Caco-2 (cell line): ENCODE results near the gene DUSP6. TPM values are rescaled to one million over a fixed set of nuclear protein-coding genes. Genes with fewer than 3 reads are reported as not detected.

Source experiments
- BruUV-seq: library from RNA; stranded (reverse); fragments of 400-500 nt; replicated peaks from 2 replicates; lab custom pipeline; 2021; lab: Mats Ljungman, UMichigan
- CTCF ChIA-PET: fragments of 300-600 bp; sonication (Branson Sonifier 250); formaldehyde crosslinking; loops from one replicate; lab custom pipeline; 2022; ENCODE audit warnings: antibody characterized with exemption; lab: Charles Lee
- POLR2A ChIA-PET: fragments of 300-600 bp; sonication (Branson Sonifier 250); formaldehyde crosslinking; loops from one replicate; lab custom pipeline; 2022; ENCODE audit warnings: antibody characterized with exemption; lab: Charles Lee
- DNase-seq, 2 experiments: peaks; one replicate each; pipeline versions ENCODE4 v3.0.0 to v3.0.0-alpha.2; 2020 to 2022
- H3K27me3 ChIP-seq: replicated peaks from 2 replicates; pipeline ENCODE4 v1.6.0; 2011; ENCODE audit warnings: low read length; ENCODE audit not compliant: control insufficient read depth, insufficient read depth
- H3K36me3 ChIP-seq: 2 replicates; pipeline ENCODE4 v1.5.1; 2011; ENCODE audit warnings: low read length; ENCODE audit not compliant: control insufficient read depth, insufficient read depth
- H3K4me1 ChIP-seq: fragments of 250-450 bp; sonication (Bioruptor Pico); 2 replicates; pipeline ENCODE4 v1.5.1; 2020; ENCODE audit warnings: mild to moderate bottlenecking
- H3K4me3 ChIP-seq: 2 replicates; pipeline ENCODE4 v1.5.1; 2011; ENCODE audit warnings: low read depth, mild to moderate bottlenecking, control low read depth, low read length
- H3K9me3 ChIP-seq: fragments of 250-450 bp; sonication (Bioruptor Pico); 2 replicates; pipeline ENCODE4 v1.5.1; 2020; ENCODE audit warnings: mild to moderate bottlenecking, moderate library complexity
- H3K27ac Mint-ChIP-seq: one replicate; pipeline ENCODE4 v1.8.0; 2022; ENCODE audit warnings: mixed read lengths; ENCODE audit not compliant: unreplicated experiment
- H3K27me3 Mint-ChIP-seq: one replicate; pipeline ENCODE4 v1.8.0; 2022; ENCODE audit warnings: mixed read lengths; ENCODE audit not compliant: insufficient read depth, unreplicated experiment
- H3K36me3 Mint-ChIP-seq: one replicate; pipeline ENCODE4 v1.8.0; 2022; ENCODE audit warnings: mild to moderate bottlenecking, mixed read lengths; ENCODE audit not compliant: insufficient read depth, unreplicated experiment
- H3K4me1 Mint-ChIP-seq: one replicate; pipeline ENCODE4 v1.8.0; 2022; ENCODE audit warnings: low read depth, mixed read lengths; ENCODE audit not compliant: unreplicated experiment
- H3K4me3 Mint-ChIP-seq: one replicate; pipeline ENCODE4 v1.8.0; 2022; ENCODE audit warnings: mild to moderate bottlenecking, moderate library complexity, mixed read lengths; ENCODE audit not compliant: unreplicated experiment
- H3K9me3 Mint-ChIP-seq: one replicate; pipeline ENCODE4 v1.8.0; 2022; ENCODE audit warnings: mixed read lengths; ENCODE audit not compliant: unreplicated experiment
- CTCF ChIP-seq, 2 experiments: fragments of 200-600 bp in 1 of 2; IDR thresholded peaks; 1 replicate in 1 of 2; 2 replicates in 1 of 2; pipeline versions ENCODE4 v1.5.1 to v1.8.0; 2011 to 2022; ENCODE audit warnings: antibody characterized with exemption in 1 of 2, control low read depth in 1 of 2, inconsistent platforms in 1 of 2, low read depth in 1 of 2, low read length in 1 of 2, mild to moderate bottlenecking in 1 of 2, moderate library complexity in 1 of 2; ENCODE audit not compliant: insufficient read depth in 1 of 2, severe bottlenecking in 1 of 2, unreplicated experiment in 1 of 2
- intact Hi-C: fragments of 100-400 bp; cut with micrococcal nuclease; formaldehyde crosslinking; loops from one replicate; pipeline ENCODE4 v1.10.0; 2022; ENCODE audit not compliant: unreplicated experiment
- total RNA-seq: library from RNA; stranded (reverse); gene quantifications from 2 replicates; pipeline ENCODE4 v1.2.3, GENCODE V29; 2022

Gene DUSP6
- total RNA-seq, 1 experiment from 2014 or later = 22.4 TPM

DNA sequence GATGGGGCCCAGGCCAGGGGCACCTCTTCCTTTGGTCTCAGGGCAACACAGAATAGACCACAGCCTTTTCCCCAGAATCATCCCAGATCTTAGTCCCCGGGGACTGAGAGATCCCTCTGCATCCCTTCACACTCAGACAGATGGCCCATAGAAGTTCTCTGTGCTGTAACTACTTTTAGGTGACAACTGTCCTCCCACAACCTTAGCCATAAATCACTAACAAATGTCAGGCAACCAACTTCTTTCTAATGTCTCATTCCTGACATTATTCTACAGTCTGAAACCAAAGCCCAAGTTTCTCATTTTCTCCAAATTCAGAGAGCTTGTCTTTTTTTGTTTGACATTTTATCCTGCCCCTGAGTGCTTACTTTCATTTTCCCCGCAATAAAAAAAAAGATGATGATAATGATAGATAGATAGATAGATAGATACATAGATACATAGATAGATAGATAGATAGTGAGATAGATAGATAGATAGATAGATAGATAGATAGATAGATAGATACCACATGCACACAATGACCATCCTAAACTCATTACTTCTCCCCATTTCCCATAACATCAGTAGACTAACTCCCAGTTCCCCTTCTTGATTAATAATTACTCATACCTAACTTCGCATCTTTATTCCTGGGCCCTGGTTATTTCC is 28.6 kb downstream of the DUSP6 start:
- no peak for DNase-seq
- CTCF ChIA-PET = no interaction called here
- no peaks in the 10 kb centered on the region for H3K27me3 ChIP-seq
- H3K4me3 Mint-ChIP-seq = no peak overlapping the region
- POLR2A ChIA-PET = no interaction called here
- intact Hi-C loops = no loop called here
- TF ChIP-seq CTCF (IDR thresholded peaks at IDR 0.05; ENCODE audit: insufficient read depth in 1 of 2, low read depth in 1 of 2, low read length in 1 of 2, severe bottlenecking in 1 of 2, unreplicated experiment in 1 of 2) = no peak
- H3K9me3 Mint-ChIP-seq = no peaks in the 10 kb centered on the region
- peaks cover 31% of the 10 kb centered on the region for H3K4me1 Mint-ChIP-seq
- no peaks in the 10 kb centered on the region for H3K36me3 ChIP-seq
- no TSS peak for BruUV-seq
- no peak overlapping the region for H3K27ac Mint-ChIP-seq
- H3K27me3 Mint-ChIP-seq = no peaks in the 10 kb centered on the region
- H3K4me3 ChIP-seq = no peak overlapping the region
- peaks cover 31% of the 10 kb centered on the region for H3K4me1 ChIP-seq
- no peaks in the 10 kb centered on the region for H3K9me3 ChIP-seq
- no peaks in the 10 kb centered on the region for H3K36me3 Mint-ChIP-seq

DNA sequence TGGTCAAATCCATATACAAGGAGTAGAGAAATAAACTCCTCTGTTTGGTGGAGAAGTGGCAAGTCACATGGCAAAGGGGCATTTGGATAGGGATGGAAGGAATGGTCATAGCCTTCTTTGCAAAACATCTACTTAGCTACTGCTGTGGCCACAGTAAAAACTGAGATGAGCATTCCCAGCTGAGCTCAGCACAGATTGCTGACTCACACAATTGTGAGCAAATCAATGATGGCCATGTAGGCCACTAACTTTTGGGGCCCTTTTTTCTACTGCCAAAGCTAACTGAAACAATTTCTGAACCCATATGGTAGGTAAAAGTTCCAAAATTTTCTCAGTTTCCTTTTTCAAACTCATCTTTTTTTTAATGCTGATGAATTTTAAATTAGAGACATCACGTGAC is 31.6 kb downstream of the DUSP6 start:
- intact Hi-C loops = no loop called here
- H3K27ac Mint-ChIP-seq = no peak overlapping the region
- H3K36me3 ChIP-seq = no peaks in the 10 kb centered on the region
- H3K9me3 ChIP-seq = no peaks in the 10 kb centered on the region
- peaks cover 11% of the 10 kb centered on the region for H3K4me1 ChIP-seq
- H3K4me1 Mint-ChIP-seq = peaks cover 18% of the 10 kb centered on the region
- ChIA-PET POLR2A (no interaction called here), CTCF (no interaction called here)
- no peak for DNase-seq
- H3K9me3 Mint-ChIP-seq = no peaks in the 10 kb centered on the region
- no peaks in the 10 kb centered on the region for H3K36me3 Mint-ChIP-seq
- no peaks in the 10 kb centered on the region for H3K27me3 Mint-ChIP-seq
- no peak for TF ChIP-seq CTCF (IDR thresholded peaks at IDR 0.05; ENCODE audit: insufficient read depth in 1 of 2, low read depth in 1 of 2, low read length in 1 of 2, severe bottlenecking in 1 of 2, unreplicated experiment in 1 of 2)
- BruUV-seq = no TSS peak
- no peak overlapping the region for H3K4me3 Mint-ChIP-seq
- H3K27me3 ChIP-seq = no peaks in the 10 kb centered on the region
- H3K4me3 ChIP-seq = no peak overlapping the region

GRCh38 chr12:89319606-89320005 is 32.7 kb downstream of the DUSP6 start:
- TF ChIP-seq CTCF (IDR thresholded peaks at IDR 0.05; ENCODE audit: insufficient read depth in 1 of 2, low read depth in 1 of 2, low read length in 1 of 2, severe bottlenecking in 1 of 2, unreplicated experiment in 1 of 2) = no peak
- no peaks in the 10 kb centered on the region for H3K9me3 Mint-ChIP-seq
- BruUV-seq = no TSS peak
- H3K36me3 Mint-ChIP-seq = no peaks in the 10 kb centered on the region
- Histone ChIP-seq H3K4me3 (no peak overlapping the region), H3K36me3 (no peaks in the 10 kb centered on the region), H3K27me3 (no peaks in the 10 kb centered on the region), H3K9me3 (no peaks in the 10 kb centered on the region), H3K4me1 (peaks cover 9% of the 10 kb centered on the region)
- no peaks in the 10 kb centered on the region for H3K27me3 Mint-ChIP-seq
- intact Hi-C loops = no loop called here
- peaks cover 15% of the 10 kb centered on the region for H3K4me1 Mint-ChIP-seq
- no peak overlapping the region for H3K4me3 Mint-ChIP-seq
- no peak overlapping the region for H3K27ac Mint-ChIP-seq
- CTCF ChIA-PET = no interaction called here
- no peak for DNase-seq
- POLR2A ChIA-PET = no interaction called here
